GM13977 (cell line): ENCODE data around the gene TP53BP1.

Experiments
- DNase-seq: peaks from one replicate; pipeline ENCODE4 v3.0.0; 2012; ENCODE audit warnings: low spot score
- CTCF ChIP-seq: IDR thresholded peaks from 2 replicates; pipeline ENCODE4 v1.5.1; 2012; ENCODE audit warnings: mild to moderate bottlenecking, control low read depth; ENCODE audit not compliant: insufficient read depth; ENCODE audit errors: extremely low read depth, missing control alignments
- in situ Hi-C: fragments of 300-500 bp; cut with MboI; formaldehyde crosslinking; loops from one replicate; pipeline ENCODE4 v1.12.0; 2022; ENCODE audit warnings: low sequenced_read_pairs, low pct_unique_long_range_greater_than_20kb, mixed read lengths, inconsistent platforms; ENCODE audit not compliant: unreplicated experiment

The TP53BP1 gene

GRCh38 chr15:43529587-43530345 is 36.8 kb upstream of the TP53BP1 start:
- peak; percentile 6 for DNase-seq
- in situ Hi-C loops = no loop called here
- no peak for TF ChIP-seq CTCF

GRCh38 chr15:43529141-43529540 is 36.2 kb upstream of the TP53BP1 start:
- in situ Hi-C loops = no loop called here
- TF ChIP-seq CTCF = no peak
- DNase-seq = no peak

- in situ Hi-C loops = no loop called here
These were observed 35.6 kb upstream of the TP53BP1 start for GRCh38 chr15:43528542-43529007.

GRCh38 chr15:43527802-43528541 is 35.0 kb upstream of the TP53BP1 start:
- DNase-seq = no peak
- in situ Hi-C loops = no loop called here
- no peak for TF ChIP-seq CTCF

More at GRCh38 chr15:43528542-43529007, 35.6 kb upstream of the TP53BP1 start:
- DNase-seq = no peak
- TF ChIP-seq CTCF = no peak

- in situ Hi-C loops = no loop called here
- no peak for TF ChIP-seq CTCF
- DNase-seq = no peak
These were observed 34.3 kb upstream of the TP53BP1 start for GRCh38 chr15:43527016-43527801.

GRCh38 chr15:43526261-43526930 is 33.4 kb upstream of the TP53BP1 start:
- DNase-seq = no peak
- no peak for TF ChIP-seq CTCF
- in situ Hi-C loops = no loop called here
